HG02943 (cell line): ENCODE data around the gene RNF34.
A peak's percentile ranks its signal among the peaks of the same experiment; 100 is the strongest.

ENCODE experiments used
- ATAC-seq: cut with Tn5 transposase; IDR thresholded peaks from one replicate; pipeline ENCODE4 v1.9.1; 2021; ENCODE audit warnings: mild to moderate bottlenecking, low read depth, moderate library complexity; ENCODE audit not compliant: unreplicated experiment

RNF34 gene

DNA sequence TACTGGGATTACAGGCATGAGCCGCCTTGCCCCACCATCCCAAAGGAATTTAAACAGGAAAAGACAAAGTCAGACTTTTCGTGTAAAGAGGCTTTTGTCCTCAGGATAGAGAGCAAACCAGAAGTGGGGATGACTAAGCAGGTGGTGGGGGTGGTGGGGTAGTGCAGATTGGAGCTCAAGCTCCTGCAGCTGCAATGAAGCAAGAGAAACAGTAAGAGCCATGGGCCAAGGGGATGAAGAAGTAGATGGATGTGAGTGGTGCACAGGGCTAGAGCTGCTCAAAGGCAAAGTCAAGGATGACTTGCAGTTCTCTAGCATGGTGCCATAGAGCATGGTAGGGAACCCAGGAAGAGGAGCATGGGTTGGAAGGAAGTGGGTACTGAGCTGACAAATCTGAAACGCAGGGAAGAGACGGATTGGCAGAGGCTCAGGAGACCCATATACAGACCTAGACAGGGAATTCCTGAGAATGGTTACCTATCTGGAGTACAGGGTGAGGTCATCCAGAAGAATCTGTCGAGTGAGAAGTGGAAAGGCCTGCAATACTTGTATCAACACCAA, 11.4 kb upstream of the RNF34 start:
- ATAC-seq, result no peak

DNA sequence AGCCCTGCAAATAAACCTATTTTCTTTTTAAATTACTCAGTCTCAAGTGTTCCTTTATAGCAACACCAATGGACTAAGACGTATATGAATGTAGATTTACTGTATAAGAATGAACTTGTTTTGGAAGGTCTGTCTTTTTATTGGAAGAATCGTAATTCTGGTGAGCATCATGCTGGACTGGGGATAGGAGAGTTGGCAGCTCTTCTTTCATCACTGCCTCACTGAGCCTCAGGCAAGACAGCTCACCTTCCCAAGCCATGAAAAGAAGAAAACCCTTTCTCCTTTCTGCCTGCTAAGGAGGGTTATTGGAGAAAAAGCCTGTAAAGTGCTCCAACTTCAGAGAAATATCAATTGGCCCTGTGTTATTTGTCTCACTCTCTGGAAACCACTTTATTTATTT, 9.1 kb upstream of the RNF34 start:
- ATAC-seq, result no peak

DNA sequence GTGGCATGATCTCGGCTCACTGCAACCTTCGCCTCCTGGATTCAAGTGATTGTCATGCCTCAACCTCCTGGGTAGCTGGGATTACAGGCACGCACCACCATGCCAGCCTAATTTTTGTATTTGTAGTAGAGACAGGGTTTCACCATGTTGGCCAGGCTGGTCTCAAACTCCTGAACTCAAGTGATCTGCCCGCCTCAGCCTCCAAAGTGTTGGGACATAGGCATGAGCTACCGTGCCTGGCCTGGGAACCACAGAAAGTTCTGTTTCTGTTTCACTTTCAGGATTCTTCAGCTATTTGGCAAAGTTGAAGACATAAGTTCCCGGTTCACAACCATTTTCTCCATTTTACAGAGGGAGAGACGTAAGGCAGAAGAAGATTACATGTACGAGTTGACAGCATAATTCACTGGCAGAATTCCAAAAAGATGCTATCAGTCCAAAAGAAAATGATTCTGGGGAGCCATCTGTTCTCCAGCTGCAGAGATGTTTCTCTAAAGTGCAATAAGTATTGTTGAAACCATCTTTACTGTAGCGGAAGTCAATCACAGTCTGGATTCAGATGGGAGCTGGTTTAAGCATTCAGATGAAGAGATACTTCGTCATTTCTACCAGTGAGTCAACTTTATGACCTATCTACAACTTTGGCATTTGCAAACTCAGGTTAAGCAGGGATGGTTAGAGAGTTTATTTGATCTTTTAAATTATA, 8.1 kb upstream of the RNF34 start:
- ATAC-seq, result no peak

DNA sequence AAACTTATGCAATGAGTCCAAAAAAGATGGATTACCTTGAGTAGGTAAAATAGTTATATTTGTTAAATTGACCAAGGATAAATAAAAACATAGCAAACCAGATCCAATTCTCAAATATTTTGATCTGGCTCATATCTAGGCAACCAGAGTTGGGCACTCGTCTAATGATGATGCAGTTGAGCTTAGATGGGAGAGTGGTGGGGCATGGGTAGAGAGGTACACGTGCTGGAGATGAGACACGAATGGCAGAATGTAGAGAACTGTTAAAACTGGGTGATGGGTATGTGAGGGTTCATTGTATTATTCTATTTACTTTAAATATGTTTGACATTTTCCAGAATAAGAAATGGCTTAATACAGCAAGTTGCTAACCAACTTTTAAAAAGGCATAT, 7.6 kb upstream of the RNF34 start:
- ATAC-seq, result no peak

DNA sequence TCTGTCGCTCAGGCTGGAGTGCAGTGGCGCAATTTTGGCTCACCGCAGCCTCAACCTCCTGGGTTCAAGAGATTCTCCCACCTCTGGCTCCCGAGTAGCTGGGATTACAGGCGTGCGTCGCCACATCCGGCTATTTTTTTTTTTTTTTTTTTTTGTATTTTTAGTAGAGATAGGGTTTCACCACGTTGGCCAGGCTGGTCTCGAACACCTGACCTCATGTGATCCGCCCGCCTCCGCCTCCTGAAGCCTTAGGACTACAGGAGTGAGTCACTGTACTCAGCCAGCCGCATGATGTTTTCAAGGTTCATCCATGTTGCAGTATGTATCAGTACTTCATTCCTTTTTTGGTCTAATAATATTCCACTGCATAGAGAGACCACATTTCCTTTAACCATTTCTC, 2.4 kb upstream of the RNF34 start:
- ATAC-seq, result no peak

DNA sequence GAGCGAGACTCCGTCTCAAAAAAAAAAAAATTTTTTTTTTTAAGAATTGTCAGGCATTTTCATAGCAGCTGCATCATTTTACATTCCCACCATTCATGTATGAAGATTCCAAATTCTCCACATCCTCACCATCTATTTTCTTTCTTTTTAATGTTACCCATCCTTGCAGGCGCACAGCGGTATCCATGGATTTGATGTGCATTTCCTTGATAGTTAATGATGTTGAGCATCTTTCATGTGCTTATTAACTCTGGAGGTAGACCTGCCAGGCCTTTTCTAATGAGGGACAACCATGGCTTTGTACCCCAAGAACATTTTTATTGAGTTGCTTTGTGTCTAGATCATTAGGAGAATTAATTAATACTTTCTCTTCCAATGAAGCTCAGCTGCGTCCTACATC, 1.6 kb upstream of the RNF34 start:
- no peak for ATAC-seq

DNA sequence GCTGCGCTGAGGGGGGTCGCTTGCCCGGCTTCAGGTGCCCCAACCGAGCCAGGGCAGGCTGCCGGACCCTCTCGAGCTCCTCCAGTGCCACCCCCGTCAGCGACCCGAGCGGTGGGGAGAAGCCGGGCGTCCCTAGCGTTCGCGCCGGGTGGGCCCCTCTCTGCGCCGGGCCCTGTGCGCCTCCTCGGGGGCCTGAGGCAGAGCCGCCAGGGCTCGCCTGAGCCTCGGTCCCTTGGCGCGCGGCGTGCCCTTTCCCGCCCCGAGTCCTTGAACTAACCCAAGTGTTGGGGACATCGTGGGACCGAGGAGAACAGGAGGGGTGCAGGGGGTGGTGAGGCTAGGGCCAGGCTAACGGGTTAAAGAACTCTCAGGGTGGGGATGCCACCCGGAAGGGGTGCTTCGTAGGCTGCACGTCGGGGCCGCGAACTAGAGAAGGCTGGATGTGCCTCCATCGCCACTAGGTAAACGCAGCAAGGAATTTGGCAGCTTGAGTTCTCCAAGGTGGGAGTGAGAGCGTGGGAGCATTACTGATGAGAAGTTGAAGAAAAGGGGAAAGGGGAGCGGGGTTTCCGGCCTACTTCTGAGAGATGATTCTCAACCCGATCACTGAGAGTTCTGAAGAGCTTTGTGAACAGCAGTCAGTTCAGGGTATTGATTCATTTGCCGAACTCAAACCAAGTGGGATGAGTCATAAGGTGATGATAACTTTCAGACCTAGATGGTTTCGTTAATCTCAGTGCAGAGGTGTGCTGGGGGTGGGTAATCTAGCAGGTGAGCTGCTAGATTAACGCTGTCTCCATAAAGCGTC, 618 bp downstream of the RNF34 start:
- ATAC-seq, result peak; percentile 35

DNA sequence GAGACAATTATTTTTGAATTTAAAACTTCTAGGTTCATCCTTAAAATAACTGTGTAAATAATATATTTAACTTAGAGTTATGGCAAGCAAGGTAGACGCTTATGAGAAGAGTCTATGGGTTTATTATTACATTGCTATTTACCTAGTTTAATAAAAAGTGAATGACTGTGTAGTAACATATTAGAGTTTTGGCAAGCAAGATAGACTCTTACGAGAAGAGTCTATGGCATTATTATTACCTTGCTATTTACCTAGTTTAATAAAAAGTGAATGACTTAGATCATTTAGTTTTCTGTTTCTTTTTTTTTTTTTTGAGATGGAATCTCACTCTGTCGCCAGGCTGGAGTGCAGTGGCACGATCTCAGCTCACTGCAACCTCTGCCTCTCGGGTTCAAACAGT, 3.8 kb downstream of the RNF34 start:
- ATAC-seq, result no peak

DNA sequence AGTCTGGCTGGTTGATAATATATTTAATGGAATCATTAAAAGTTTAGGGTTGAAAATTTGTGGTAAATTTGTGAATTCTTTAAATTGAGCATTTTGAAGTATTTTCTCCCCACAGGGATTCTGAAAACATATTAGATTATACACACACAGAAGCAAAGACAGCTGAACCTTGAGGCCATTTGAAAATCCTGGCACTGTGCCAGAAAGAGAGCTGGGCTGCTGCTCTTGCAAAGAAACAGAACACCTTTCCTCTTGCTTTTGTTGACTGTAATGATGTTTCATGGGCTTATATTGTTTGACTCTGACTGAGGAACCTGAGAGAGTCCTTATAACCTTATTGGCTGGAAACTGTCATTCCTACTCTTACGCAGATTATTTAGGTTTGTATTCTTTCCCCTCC, 4.8 kb downstream of the RNF34 start:
- ATAC-seq, result no peak

DNA sequence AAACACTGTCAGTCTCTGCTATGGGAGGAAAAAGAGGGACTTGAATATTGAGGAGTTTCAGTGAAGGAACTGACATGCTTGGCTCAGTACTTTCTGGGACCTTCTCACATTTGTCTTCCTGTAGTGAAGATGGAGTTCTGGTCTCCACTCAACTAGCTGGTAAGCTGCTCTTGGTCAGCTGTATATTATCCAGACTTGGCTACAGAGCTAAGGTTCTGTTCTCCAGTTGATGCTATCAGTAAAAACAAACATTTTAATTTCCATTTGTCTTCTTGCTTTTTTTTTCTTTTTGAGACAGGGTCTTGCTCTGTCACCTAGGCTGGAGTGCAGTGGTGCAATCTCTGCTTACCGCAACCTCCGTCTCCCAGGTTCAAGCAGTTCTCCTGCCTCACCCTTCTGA, 5.3 kb downstream of the RNF34 start:
- no peak for ATAC-seq

DNA sequence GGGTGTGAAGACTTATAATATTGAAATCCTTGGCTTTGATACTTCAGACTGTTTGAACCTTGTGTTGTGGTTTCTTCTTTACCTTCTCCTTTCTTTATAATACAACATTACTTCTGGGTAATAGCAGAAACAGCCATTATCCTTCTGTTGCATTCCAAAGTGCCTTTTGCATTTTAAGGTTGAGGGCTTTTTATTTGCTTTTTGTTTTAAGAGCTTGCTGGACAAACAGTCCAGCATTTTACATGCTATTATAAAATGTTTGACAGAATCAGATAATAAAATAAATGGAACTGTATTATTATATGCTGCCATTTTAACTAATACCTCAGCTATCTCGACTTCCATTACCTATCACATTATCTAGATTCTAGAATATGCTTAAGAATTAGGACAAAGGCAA, 14.0 kb downstream of the RNF34 start:
- no peak for ATAC-seq

DNA sequence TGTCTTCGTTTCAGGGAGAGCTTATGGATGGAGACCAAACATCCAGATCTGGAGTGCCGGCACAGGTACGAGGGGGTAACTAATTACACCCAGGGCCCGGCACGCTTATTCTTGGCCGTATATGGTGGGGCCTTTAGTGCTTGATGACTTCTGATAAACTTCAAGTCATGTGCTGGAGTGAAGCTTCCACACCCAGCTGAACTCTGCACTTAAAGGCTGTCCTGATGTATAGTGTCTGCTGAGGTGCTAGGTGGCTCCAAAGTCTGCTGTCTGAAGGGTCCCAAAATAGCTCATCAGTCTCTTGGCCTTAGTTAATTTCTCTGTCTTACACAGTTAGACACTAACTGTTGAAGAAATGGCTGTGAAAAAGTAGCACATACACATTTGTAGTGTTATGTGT, 17.9 kb downstream of the RNF34 start:
- no peak for ATAC-seq

DNA sequence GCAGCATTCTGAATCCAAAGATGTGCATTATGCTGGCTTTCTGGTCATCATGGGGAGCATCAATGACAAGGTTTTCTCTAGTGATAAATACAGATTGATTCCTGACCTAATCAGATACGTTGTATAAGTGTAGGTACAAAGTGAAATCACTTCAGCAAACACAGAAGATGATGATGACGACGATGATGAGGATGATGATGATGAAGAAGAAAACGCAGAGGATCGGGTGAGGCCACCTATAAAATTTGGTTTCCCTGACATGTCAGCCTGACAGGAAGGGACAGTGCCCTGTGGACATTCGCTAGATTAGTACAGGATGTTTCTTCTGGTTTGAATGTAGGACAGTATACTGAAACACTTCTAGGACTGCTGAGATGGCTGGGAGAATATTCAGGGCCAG, 20.2 kb downstream of the RNF34 start:
- ATAC-seq, result no peak

DNA sequence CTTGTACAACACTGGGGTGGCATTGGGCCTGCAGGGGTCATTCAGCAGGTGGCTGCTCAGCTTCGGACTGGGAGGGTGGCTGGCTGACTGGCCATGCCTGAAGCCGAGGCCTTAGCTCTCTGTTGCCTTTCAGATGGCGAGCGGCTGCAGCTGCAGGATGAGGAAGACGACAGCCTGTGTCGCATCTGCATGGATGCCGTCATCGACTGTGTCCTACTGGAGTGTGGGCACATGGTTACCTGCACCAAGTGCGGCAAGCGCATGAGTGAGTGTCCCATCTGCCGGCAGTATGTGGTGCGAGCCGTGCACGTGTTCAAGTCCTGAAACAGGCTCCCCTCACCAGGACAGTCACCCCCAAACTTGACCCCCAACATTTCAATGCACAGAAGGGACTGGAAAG, 23.3 kb downstream of the RNF34 start:
- no peak for ATAC-seq

DNA sequence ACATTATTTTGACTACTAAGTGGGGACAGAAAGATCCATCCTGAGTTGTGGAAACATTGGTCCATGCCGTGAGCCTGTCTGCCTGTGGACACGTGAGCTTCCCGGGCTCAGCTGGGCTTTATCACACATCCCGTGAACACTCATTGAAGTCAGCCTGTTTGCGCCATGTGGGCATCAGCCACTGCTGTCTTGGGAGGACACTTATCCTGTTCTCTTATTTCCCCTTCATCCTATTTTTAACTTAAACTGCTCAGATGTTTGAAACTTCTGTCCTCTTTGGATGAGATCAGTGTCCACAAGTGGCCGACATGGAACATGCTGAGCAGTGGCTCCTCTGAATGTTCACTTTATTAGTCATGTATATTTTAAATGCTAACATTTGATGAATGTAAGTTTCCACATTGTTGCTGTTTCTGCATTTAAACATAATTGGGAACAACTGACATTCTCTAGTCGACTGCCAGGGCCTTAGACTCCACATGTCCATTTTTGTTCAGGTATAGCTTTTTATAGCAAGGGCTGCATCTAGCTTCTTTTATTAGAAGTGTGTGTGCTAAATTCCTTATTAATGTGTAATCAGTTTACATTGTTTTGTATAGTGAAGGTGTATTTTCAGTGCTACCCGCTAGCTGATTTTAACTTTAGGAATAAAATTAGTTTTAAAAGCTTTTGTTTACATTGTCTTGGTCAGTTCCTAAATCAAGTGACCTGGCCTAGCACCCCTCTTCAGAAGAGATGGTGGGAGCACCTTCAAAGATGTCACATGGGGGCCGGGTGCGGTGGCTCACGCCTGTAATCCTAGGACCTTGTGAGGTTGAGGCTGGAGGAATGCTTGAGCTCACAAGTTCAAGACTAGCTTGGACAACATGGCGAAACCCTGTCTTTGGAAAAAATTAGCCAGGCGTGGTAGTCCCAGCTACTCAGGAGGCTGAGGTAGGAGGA, 24.0 kb downstream of the RNF34 start:
- ATAC-seq, result no peak

DNA sequence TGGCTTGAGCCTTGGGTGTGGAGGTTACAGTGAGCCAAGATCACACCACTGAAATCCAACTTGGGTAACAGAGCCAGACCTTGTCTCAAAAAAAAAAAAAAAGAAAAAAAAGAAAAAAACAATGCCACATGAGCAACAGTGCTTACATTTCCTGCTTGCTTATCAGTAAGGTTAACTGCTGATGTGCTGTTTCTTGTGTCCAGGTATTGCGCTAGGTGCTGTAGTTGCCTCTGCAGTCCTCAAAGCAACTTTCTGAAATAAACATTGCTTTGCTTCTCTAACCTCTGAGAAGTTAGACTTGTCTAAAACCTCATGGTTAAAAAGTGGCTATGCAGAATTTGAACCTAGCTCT, 24.7 kb downstream of the RNF34 start:
- ATAC-seq, result no peak

DNA sequence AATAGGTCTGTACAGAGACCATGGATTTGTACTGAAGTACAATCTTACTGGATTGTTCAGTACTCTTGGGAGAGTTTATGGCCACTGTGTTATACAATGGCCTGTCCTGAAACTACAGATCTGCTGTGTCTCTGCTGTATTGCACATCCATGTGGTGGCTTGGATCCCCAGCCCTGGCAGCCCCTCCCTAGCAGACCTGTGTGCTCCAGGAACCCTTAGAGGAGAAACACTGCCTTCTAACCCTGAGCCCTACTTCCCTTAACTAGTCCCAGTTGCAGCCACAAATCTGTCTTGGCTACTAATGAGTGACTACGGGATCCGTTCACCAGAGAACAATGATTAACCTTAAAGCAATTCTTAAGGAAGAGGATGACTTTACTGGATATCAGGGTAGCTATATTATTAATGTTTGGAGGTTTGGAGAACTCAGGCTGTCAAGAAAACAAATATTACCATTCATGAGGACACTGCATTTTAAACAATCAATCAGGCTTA, 27.7 kb downstream of the RNF34 start:
- no peak for ATAC-seq

DNA sequence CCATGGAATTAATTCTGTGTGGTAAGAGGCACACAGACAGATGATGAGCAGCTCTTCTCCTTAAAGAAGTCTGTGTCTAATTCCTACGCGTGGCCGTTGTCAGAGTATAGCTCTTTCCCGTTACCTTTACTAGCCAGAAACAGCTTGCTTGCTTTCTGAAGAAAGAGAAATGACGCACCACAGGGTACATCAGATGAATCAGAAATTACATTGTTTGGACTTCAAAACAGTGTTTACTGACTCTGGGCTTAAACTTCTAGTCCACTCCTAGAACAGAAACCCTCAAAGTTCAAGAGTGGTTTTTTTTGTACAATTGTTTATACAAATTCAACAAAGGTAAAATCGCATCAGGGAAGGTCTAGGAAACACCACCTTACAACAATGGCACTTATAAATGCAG, 29.0 kb downstream of the RNF34 start:
- ATAC-seq, result no peak

DNA sequence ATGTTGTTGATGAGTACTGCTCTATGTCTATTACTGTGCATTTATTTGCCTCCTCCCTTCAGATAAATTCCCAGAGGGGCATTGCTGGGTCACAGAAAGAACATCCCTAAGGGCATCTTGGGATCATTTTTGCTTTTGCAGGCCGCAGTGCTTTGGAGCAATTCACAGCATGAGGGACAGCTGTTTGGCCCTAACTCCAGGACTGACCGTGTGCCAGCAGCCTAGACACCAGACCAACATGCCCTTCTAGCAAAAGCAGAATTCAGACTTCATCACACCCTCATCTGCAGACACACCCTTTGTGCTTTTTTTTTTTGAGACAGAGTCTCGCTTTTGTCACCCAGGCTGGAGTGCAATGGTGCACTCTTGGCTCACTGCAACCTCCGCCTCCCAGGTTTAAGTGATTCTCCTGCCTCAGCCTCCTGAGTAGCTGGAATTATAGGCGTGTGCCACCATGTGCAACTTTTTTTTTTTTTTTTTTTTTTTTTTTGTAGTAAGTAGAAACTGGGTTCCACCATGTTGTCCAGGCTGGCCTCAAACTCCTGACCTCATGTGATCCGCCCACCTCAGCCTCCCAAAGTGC, 31.0 kb downstream of the RNF34 start:
- ATAC-seq, result no peak

DNA sequence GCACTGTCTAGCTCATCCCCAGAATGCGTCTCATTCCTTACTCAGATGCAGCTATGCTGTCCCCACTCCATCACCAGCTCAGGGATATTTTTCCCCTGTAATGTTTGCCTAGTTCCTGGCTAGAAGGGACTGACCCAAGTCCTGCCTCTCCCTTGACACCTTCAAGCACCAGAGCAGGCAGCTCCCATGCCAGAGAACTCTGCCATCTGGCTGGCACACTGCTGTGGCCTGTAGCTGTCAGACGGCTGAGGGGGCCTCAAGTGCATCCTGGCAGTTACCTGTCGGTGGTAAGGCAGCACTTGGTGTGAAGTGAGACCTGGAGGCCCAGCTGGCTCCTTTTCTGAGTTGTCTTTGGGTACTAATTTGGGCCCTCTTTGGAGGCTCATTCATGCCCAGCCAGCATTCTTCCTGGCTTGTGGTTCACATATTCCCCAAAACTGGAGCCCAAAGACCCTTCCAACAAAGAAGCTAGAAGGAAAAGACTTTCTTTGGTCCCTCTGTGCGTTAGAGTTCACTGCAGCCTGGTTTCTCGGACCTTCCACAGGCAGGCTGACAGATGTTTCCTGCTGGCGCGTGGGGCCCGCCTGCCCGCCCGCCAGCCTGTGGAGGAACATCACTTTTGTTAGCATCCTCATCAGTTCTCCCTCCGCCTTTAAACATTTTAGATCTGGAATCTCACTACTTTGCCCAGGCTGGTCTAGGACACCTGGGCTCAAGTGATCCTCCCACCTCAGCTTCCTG, 33.0 kb downstream of the RNF34 start:
- no peak for ATAC-seq
